Right ventricle myocardium superior (tissue), 1 donor: ENCODE results near the gene OVOL1. TPM values are rescaled to one million over a fixed set of nuclear protein-coding genes. Genes with fewer than 3 reads are reported as not detected.

Experiments used
- ATAC-seq: fragments of 200-7000 bp; cut with Tn5 transposase; one replicate; pipeline ENCODE4 v1.9.1; 2020; ENCODE audit warnings: mild to moderate bottlenecking; ENCODE audit not compliant: poor library complexity
- DNase-seq: peaks from one replicate; pipeline ENCODE4 v3.0.0-alpha.2; 2020
- intact Hi-C: fragments of 100-400 bp; cut with DNase I; formaldehyde crosslinking; loops from one replicate; pipeline ENCODE4 v1.11.2; 2022
- total RNA-seq: library from RNA; stranded (reverse); fragmentation: NEBNext Ultra II Directional; extraction: Animal tissue kit (Norgen Biotek cat#: 25700); gene quantifications from one replicate; pipeline ENCODE4 v1.2.1, GENCODE V29; 2021
- donor health status: DM: no; HTN: yes; CAD: no; lungs with severe emphysema.

The OVOL1 gene
- total RNA-seq, 1 donor from 2014 or later: not detected

- DNase-seq (no peak), ATAC-seq (no peak)
- intact Hi-C loops: no loop called here
Measured at GRCh38 chr11:65776710-65777141, 10.1 kb upstream of the OVOL1 start.

DNA sequence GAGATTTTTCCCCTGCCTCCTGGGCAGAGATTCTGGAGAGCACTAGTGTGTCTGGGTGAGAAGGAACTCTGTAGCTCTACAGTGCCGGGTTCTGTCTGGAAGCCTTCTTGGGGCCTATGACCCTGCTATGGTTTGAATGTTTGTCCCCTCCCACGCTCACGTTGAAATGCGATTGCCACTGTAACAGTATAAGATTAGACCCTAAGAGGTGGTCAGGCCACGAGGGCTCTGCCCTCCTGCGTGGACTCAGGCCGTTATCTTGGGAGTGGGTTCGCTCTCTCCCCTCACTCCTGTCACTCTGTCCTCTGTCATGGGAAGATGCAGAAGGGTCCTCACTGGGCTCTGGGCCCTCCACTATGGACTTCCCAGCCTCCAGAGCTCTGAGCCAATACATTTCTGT lies 9.6 kb upstream of the OVOL1 start:
- ATAC-seq (no peak), DNase-seq (no peak)
- intact Hi-C loops: no loop called here

DNA sequence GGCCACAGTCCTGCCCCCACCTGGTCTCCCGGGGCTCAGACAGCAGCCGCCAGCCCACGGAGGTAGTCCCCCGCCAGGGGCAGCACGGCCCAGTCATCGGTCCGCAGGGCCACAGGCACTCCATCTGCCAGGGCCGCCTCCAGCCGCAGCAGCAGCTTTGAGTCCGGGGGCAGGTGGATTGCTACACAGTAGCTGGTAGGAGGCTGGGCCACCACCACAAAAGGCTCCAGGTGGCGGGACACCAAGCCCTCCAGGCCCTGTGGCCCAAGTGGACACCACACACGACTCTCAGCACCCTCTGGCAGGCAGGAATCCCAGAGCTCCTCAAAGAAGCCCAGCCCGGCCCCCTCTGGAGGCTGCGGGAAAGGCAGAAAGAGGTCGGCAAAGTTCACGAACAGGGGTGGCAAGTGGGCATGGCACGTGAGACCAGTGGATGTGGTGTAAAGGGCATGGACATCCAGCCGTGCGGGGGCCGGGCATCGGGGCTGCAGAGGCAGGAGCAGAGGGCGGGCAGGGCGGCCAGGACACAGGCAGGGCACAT lies 9.0 kb upstream of the OVOL1 start:
- intact Hi-C loops: no loop called here
- DNase-seq (no peak), ATAC-seq (no peak)

DNA sequence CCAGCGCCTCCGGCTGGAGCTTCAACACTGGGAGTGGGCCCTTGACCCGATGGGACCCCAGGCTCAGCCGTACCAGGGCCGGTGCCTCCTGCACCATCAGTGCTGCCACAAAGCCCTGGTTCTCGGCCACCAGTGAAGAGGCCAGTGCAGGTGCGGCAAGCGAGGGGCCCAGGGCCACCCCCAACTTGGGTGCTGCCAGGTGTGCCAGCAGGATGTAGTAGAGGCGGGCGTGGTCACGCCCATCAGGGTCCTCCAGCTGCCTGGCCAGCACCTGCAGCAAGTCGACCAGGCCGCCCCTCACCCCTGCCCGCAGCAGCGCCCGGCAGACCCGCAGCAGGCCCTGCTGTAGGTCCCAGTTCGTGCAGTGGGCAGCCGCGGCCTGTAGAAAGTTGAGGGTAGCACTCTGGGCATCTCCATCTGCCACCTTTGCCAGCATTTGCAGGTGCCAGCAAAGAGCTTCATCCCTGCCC lies 8.4 kb upstream of the OVOL1 start:
- intact Hi-C loops: no loop called here
- DNase-seq (no peak), ATAC-seq (no peak)

DNA sequence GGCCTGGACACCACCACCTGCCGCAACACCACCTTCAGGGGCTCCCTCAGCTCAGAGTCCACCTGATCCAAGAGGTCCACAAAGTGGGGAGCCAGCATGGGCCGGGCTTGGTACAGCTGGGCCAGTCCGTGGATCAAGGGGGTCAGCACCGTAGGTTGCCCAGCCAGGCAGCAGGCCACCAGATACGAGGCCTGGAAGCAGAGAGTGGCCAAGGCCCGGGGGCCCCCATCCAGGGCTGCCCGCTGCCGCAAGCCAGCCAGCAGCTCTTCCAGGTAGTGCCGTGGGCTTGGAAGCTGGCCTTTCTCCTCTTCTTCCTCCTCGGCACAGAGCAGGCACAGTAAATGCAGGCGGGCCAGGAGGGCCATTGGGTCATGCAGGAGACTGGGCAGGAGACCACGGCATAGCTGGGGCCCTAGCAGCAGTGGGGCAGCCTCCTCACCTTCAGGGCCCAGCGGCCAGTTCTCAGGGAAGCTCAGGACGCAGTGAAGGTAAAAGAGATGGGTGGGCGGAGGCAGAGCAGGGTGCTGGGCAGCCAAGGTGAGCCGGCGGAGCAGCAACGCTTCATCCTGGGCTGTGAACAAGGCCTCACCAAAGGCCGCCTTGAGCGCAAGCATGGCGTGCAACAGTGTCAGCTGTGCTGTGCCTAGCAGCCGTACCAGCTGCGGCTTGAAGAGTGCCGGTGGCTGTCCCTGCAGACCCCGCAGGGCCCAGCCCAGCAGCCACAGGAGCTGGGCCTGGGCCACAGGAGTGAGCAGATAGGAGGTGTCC lies 7.8 kb upstream of the OVOL1 start:
- intact Hi-C loops: no loop called here
- ATAC-seq (no peak), DNase-seq (no peak)

- intact Hi-C loops: no loop called here
- no peak for ATAC-seq
- no peak for DNase-seq
Measured at GRCh38 chr11:65779669-65779918, 7.3 kb upstream of the OVOL1 start.

- intact Hi-C loops: loop anchor here (5.0 kb wide), 1 partner anchor 37 kb away; no protein-coding TSS in a partner anchor
- ATAC-seq: peak; percentile 91
- peak; percentile 90 for DNase-seq
Measured at GRCh38 chr11:65779919-65780769, 6.7 kb upstream of the OVOL1 start.

DNA sequence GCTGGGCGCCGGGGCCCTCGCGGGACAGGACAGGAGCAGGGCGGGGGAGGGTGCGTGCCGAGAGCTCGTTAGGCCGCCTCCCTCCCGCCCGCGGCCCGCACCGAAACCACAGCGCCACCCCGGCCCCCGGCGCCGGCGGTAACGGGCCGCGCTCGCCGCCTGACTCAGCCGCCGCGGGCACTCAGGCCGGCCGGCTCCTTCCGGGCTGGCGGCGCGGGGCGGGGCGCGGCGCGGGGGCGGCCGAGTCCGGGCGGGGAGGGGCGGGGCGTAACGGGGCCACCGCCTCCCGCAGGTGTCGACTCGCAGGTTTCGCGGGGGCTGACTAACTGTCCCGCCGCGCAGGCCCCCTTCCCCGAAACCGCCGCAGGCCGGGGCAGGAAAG lies 6.1 kb upstream of the OVOL1 start, which contains the start of gene AP5B1:
TSS of gene AP5B1 (minus strand) at position 207 of the 382 bp plus-strand sequence. CDS start 385 bp downstream, outside the sequence.
- peak; percentile 82 for ATAC-seq
- intact Hi-C loops: loop anchor here (5.0 kb wide), 1 partner anchor 37 kb away; no protein-coding TSS in a partner anchor

GRCh38 chr11:65781152-65781961 lies 5.5 kb upstream of the OVOL1 start:
- intact Hi-C loops: loop anchor here (5.0 kb wide), 1 partner anchor 36 kb away; no protein-coding TSS in a partner anchor
- ATAC-seq (peak; percentile 25), DNase-seq (peak; percentile 70)

More for the DNA sequence above, 6.1 kb upstream of the OVOL1 start, which contains the start of gene AP5B1:
- DNase-seq: peak; percentile 74

DNA sequence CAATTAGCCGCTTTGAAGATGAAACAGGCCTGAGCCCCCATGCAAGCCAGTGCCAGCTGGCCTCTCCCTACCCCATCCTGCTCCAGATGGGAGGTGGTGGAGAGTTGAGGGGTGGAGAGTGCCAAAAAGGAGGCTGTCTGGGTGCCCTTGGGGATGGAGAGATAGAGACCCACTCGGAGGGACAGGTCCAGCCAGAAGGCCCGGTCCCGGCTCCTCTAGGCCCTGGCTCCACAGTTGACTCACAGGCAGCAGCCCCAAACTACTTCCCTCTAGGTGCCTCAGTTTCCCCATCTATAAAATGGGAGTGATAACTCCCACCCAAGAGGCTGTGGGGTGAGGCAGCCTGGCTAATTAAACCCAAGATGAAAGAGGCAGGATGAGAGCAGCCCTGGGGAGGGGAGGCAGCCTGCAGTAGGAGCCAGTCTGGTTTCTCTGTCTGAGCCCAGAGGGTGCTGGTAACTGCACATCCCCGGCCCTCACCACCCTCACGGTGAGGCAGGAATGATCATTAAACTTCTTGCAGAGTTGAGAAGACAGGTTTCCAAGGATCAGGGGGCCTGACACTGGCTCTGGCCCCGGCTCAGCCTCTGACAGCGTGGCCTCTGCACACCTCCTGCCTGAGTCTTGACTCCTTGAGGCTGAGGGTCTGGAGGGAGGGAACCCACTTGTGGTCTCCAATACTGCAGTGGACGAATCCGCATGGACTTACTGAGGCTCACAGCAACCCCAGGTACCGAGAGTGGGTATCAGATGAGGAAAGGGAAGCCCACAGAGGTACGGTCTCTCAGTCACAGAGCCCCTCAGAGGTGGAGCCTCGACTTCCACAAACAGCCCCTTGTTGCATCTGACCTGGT lies 4.7 kb upstream of the OVOL1 start:
- ATAC-seq: no peak
- DNase-seq: no peak
- intact Hi-C loops: loop anchor here (5.0 kb wide), 1 partner anchor 35 kb away; no protein-coding TSS in a partner anchor

GRCh38 chr11:65782816-65783228 lies 4.0 kb upstream of the OVOL1 start:
- intact Hi-C loops: loop anchor here (5.0 kb wide), 1 partner anchor 34 kb away; no protein-coding TSS in a partner anchor
- DNase-seq (no peak), ATAC-seq (no peak)

DNA sequence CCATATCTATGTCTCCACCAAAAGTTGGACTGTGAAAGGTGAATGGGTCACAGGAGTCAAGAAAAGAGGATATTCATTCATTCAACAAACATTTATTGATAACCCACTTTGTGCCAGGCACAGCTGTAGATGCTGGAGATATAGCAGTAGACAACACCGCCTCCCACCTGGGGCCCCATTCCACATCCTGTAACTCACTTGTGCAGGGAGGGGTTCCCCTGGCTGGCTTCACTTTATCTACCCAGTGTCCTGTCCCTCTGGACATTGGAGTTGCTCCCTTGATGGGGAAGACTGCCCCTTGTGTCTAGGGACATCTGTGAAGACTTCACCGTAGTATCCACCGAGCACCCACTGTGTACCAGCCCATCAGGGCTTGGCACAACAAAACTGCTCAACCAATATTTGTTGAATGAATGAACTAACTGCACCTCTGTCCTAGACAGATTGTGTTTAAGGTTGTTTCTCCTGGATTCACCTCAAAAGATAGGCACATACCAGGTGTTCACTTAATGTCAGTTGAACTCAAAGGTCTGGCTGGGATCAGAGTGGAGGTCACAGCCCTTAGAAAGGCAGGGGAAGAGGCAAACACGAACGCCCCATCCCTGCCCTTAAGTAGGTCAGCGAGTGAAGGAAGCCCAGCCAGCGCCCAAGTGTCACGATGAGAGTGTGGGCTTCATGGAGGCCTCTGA lies 1.4 kb upstream of the OVOL1 start:
- intact Hi-C loops: no loop called here
- no peak for DNase-seq
- no peak for ATAC-seq

- no peak for ATAC-seq
- DNase-seq: no peak
Measured at GRCh38 chr11:65786008-65786785, 666 bp upstream of the OVOL1 start.

GRCh38 chr11:65787649-65788622 lies 1.1 kb downstream of the OVOL1 start:
- DNase-seq: no peak
- intact Hi-C loops: no loop called here

More at GRCh38 chr11:65786008-65786785, 666 bp upstream of the OVOL1 start:
- intact Hi-C loops: no loop called here

DNA sequence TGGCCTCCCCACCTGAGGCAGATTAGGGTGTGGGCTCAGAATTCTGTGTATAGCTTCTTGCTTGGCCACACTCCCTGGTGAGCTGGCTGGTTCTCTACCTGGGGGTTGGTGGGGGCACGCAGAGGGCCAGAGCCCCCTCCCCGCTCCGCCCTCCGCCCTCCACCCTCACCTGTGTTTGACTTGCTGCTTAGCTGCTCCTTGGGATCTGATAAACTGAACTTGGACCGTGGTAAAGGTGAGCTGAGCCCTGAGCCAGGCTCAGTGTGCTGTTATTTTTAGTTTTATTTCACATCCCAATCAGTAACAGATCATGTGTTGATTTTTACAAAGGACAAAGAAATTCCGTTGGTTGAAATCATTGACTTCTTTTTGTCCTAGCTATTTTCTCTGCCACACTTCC lies 2.0 kb downstream of the OVOL1 start:
- DNase-seq (no peak), ATAC-seq (no peak)
- intact Hi-C loops: no loop called here

More at GRCh38 chr11:65787649-65788622, 1.1 kb downstream of the OVOL1 start:
- no peak for ATAC-seq
